ENCODE results near the gene SFXN5. TPM values are rescaled to one million over a fixed set of nuclear protein-coding genes. Genes with fewer than 3 reads are reported as not detected.

The SFXN5 gene
- total RNA-seq, 1 donor from 2014 or later: 14.9 TPM

DNA sequence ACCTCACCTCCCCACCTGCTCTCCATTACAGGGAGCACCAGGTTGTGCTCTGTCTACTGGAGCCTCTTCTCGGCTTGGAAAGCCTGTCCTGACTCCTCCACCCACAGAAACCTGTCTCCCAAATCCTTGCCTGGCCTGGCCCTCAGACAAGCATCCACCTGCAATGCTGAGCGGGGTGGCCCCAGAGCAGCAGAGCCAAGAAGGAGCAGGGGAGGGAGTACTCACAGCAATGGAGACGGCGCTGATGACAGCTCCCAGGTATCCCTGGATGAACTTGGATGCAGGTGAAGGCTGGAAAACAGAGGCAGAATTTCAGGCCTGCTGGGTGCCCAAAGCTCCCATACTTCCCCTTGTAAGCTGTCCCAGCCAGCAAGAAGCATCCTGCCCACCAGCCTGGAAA, 72.8 kb downstream of the SFXN5 start:
- H3K27ac ChIP-seq (ENCODE audit: low read depth, low read length): no peak overlapping the region
- FAIRE-seq: no peak

DNA sequence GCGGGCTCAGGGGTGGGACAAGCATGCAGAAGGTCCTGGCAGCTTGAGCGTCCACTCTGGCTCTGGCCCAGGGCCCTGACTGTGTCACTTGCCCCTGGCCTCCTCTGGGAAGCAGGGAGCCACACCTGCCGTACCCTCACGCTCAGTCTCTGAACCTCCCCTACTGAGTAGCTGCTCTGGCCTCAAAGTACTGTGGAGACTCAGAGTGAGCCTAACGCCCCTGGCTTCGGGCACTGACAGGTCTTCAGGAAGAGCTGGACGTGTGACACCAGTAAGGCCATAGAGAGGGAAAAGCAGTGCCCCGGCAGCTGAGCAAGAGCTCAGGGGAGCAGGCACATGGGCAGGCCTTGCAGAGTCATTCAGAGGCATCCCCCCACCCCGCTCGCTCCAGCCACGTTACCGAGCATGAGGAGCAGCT, 73.3 kb downstream of the SFXN5 start:
- DNase-seq (ENCODE audit: low read depth) (no peak), FAIRE-seq (no peak)
- no peak overlapping the region for H3K27ac Mint-ChIP-seq (ENCODE audit: unreplicated experiment)
- H3K9me3 ChIP-seq (ENCODE audit: insufficient read depth, low read depth, low read length): no peaks in the 10 kb centered on the region
- TF ChIP-seq EZH2 (IDR thresholded peaks at IDR 0.05; ENCODE audit: insufficient read depth, low read length): no peak
- TF ChIP-seq, protein P1, sequence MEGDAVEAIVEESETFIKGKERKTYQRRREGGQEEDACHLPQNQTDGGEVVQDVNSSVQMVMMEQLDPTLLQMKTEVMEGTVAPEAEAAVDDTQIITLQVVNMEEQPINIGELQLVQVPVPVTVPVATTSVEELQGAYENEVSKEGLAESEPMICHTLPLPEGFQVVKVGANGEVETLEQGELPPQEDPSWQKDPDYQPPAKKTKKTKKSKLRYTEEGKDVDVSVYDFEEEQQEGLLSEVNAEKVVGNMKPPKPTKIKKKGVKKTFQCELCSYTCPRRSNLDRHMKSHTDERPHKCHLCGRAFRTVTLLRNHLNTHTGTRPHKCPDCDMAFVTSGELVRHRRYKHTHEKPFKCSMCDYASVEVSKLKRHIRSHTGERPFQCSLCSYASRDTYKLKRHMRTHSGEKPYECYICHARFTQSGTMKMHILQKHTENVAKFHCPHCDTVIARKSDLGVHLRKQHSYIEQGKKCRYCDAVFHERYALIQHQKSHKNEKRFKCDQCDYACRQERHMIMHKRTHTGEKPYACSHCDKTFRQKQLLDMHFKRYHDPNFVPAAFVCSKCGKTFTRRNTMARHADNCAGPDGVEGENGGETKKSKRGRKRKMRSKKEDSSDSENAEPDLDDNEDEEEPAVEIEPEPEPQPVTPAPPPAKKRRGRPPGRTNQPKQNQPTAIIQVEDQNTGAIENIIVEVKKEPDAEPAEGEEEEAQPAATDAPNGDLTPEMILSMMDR (IDR thresholded peaks at IDR 0.05; ENCODE audit: insufficient read depth, low read depth, low read length): no peak
- no peak overlapping the region for H3K4me3 ChIP-seq (ENCODE audit: insufficient read depth, low read depth, low read length)
- H3K27ac ChIP-seq (ENCODE audit: low read depth, low read length): no peak overlapping the region
- peaks cover 10% of the 10 kb centered on the region for H3K4me1 Mint-ChIP-seq (ENCODE audit: low read depth, unreplicated experiment)
- H3K9me3 Mint-ChIP-seq (ENCODE audit: unreplicated experiment): no peaks in the 10 kb centered on the region
- no peak overlapping the region for H2AFZ ChIP-seq (ENCODE audit: low read depth, low read length)
- H3K36me3 ChIP-seq (ENCODE audit: insufficient read depth, low read length): no peaks in the 10 kb centered on the region
- H3K79me2 ChIP-seq (ENCODE audit: insufficient read depth, low read length): no peaks in the 10 kb centered on the region
- no peak overlapping the region for H3K4me2 ChIP-seq (ENCODE audit: low read length)
- H4K20me1 ChIP-seq (ENCODE audit: insufficient read depth, low read length): no peaks in the 10 kb centered on the region
- no peaks in the 10 kb centered on the region for H3K27me3 ChIP-seq (ENCODE audit: insufficient read depth, low read length)
- H3K36me3 Mint-ChIP-seq (ENCODE audit: low read depth, unreplicated experiment): peaks cover 11% of the 10 kb centered on the region
- H3K27me3 Mint-ChIP-seq (ENCODE audit: low read depth, unreplicated experiment): peaks cover 5% of the 10 kb centered on the region
- H3K4me3 Mint-ChIP-seq (ENCODE audit: unreplicated experiment): no peak overlapping the region
- no peak overlapping the region for H3K9ac ChIP-seq (ENCODE audit: low read length)
- H3K4me1 ChIP-seq (ENCODE audit: insufficient read depth, low read length): peaks cover 15% of the 10 kb centered on the region

More for the DNA sequence above, 72.8 kb downstream of the SFXN5 start:
- no peaks in the 10 kb centered on the region for H3K9me3 ChIP-seq (ENCODE audit: insufficient read depth, low read depth, low read length)
- Mint-ChIP-seq H3K27me3 (ENCODE audit: low read depth, unreplicated experiment) (peaks cover 5% of the 10 kb centered on the region), H3K4me1 (ENCODE audit: low read depth, unreplicated experiment) (peaks cover 10% of the 10 kb centered on the region), H3K4me3 (ENCODE audit: unreplicated experiment) (no peak overlapping the region), H3K9me3 (ENCODE audit: unreplicated experiment) (no peaks in the 10 kb centered on the region), H3K27ac (ENCODE audit: unreplicated experiment) (no peak overlapping the region), H3K36me3 (ENCODE audit: low read depth, unreplicated experiment) (peaks cover 11% of the 10 kb centered on the region)
- no peak for DNase-seq (ENCODE audit: low read depth)
- TF ChIP-seq, protein P1 (IDR thresholded peaks at IDR 0.05; ENCODE audit: insufficient read depth, low read depth, low read length): no peak
- no peak for TF ChIP-seq EZH2 (IDR thresholded peaks at IDR 0.05; ENCODE audit: insufficient read depth, low read length)
- no peaks in the 10 kb centered on the region for H3K27me3 ChIP-seq (ENCODE audit: insufficient read depth, low read length)
- H3K9ac ChIP-seq (ENCODE audit: low read length): no peak overlapping the region
- H3K4me2 ChIP-seq (ENCODE audit: low read length): no peak overlapping the region
- H3K36me3 ChIP-seq (ENCODE audit: insufficient read depth, low read length): no peaks in the 10 kb centered on the region
- H3K4me1 ChIP-seq (ENCODE audit: insufficient read depth, low read length): peaks cover 15% of the 10 kb centered on the region
- no peaks in the 10 kb centered on the region for H3K79me2 ChIP-seq (ENCODE audit: insufficient read depth, low read length)
- H3K4me3 ChIP-seq (ENCODE audit: insufficient read depth, low read depth, low read length): no peak overlapping the region
- no peak overlapping the region for H2AFZ ChIP-seq (ENCODE audit: low read depth, low read length)
- no peaks in the 10 kb centered on the region for H4K20me1 ChIP-seq (ENCODE audit: insufficient read depth, low read length)

DNA sequence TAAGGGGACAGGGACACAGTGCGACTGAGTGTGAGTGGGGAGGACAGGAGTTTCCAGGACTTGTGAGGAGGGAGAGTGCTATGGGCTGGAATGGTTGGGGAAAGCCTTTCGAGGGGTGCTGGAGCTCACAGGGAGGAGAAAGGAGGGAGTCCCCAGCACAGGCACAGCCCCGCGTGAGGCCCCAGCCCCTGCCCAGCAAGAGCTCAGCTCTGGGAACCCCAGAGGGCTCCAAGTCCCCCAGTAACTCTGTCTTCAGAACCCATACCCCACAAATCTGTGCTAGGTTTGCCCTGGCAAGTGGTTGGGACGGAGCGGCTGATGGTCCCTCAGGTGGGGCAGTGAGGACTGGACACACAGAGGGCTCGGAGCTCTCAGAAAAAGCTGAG, 75.4 kb downstream of the SFXN5 start:
- Histone ChIP-seq H3K27me3 (ENCODE audit: insufficient read depth, low read length) (no peaks in the 10 kb centered on the region), H3K4me1 (ENCODE audit: insufficient read depth, low read length) (peaks cover 16% of the 10 kb centered on the region), H2AFZ (ENCODE audit: low read depth, low read length) (no peak overlapping the region), H3K9me3 (ENCODE audit: insufficient read depth, low read depth, low read length) (no peaks in the 10 kb centered on the region), H3K9ac (ENCODE audit: low read length) (no peak overlapping the region), H3K4me3 (ENCODE audit: insufficient read depth, low read depth, low read length) (no peak overlapping the region), H4K20me1 (ENCODE audit: insufficient read depth, low read length) (peaks cover 5% of the 10 kb centered on the region), H3K36me3 (ENCODE audit: insufficient read depth, low read length) (no peaks in the 10 kb centered on the region), H3K79me2 (ENCODE audit: insufficient read depth, low read length) (no peaks in the 10 kb centered on the region), H3K27ac (ENCODE audit: low read depth, low read length) (no peak overlapping the region), H3K4me2 (ENCODE audit: low read length) (no peak overlapping the region)
- Mint-ChIP-seq H3K27me3 (ENCODE audit: low read depth, unreplicated experiment) (peaks cover 5% of the 10 kb centered on the region), H3K36me3 (ENCODE audit: low read depth, unreplicated experiment) (peaks cover 11% of the 10 kb centered on the region), H3K4me1 (ENCODE audit: low read depth, unreplicated experiment) (peaks cover 8% of the 10 kb centered on the region), H3K27ac (ENCODE audit: unreplicated experiment) (peak overlapping the region; percentile 67), H3K9me3 (ENCODE audit: unreplicated experiment) (no peaks in the 10 kb centered on the region), H3K4me3 (ENCODE audit: unreplicated experiment) (peak overlapping the region; percentile 67)
- DNase-seq (ENCODE audit: low read depth): no peak
- TF ChIP-seq, protein P1 (IDR thresholded peaks at IDR 0.05; ENCODE audit: insufficient read depth, low read depth, low read length): no peak
- no peak for TF ChIP-seq EZH2 (IDR thresholded peaks at IDR 0.05; ENCODE audit: insufficient read depth, low read length)
- FAIRE-seq: no peak
